HEK293 (cell line): ENCODE data around the gene GNB3.

Experiments used
- CTCF ChIA-PET: fragments of 350-600 bp; formaldehyde crosslinking; extraction: SDS; loops from one replicate; lab custom pipeline; 2021; ENCODE audit warnings: antibody characterized with exemption; lab: Yijun Ruan, JAX
- POLR2A ChIA-PET: fragments of 300-600 bp; formaldehyde crosslinking; extraction: SDS; loops from one replicate; lab custom pipeline; 2020; ENCODE audit warnings: antibody characterized with exemption, inconsistent platforms; lab: Yijun Ruan, JAX
- H3K27ac ChIP-seq: fragments of 200-500 bp; sonication (Bioruptor generic); 2 replicates; pipeline ENCODE4 v1.5.1; 2014; ENCODE audit warnings: low read depth, low read length, control low read depth, inconsistent platforms; ENCODE audit errors: extremely low read depth
- H3K36me3 ChIP-seq, 2 experiments: fragments of 200-500 bp in 1 of 2; sonication (Bioruptor generic) in 1 of 2; 1 replicate in 1 of 2; 2 replicates in 1 of 2; pipeline ENCODE4 v1.5.1; 2014 to 2017; ENCODE audit warnings: inconsistent platforms in 2 of 2, low read length in 2 of 2; ENCODE audit not compliant: control insufficient read depth in 2 of 2, insufficient read depth in 1 of 2
- H3K4me1 ChIP-seq: fragments of 200-500 bp; sonication (Bioruptor generic); 2 replicates; pipeline ENCODE4 v1.5.1; 2014; ENCODE audit warnings: mild to moderate bottlenecking, low read length, inconsistent platforms; ENCODE audit not compliant: control insufficient read depth, insufficient read depth
- H3K4me3 ChIP-seq: 2 replicates; pipeline ENCODE4 v1.5.1; 2011; ENCODE audit warnings: low read depth, mild to moderate bottlenecking, control low read depth, low read length, moderate library complexity
- H3K9me3 ChIP-seq: fragments of 200-500 bp; sonication (Bioruptor generic); 2 replicates; pipeline ENCODE4 v1.5.1; 2014; ENCODE audit warnings: low read depth, low read length, inconsistent platforms; ENCODE audit not compliant: control insufficient read depth, insufficient read depth
- GFI1B ChIP-seq: fragments of 450-650 bp; formaldehyde crosslinking; IDR thresholded peaks from 2 replicates; pipeline ENCODE4 v1.5.1; 2016; ENCODE audit warnings: missing biosample characterization, missing genetic modification characterization
- KLF1 ChIP-seq: fragments of 450-650 bp; formaldehyde crosslinking; IDR thresholded peaks from 2 replicates; pipeline ENCODE4 v1.5.1; 2016; ENCODE audit warnings: missing biosample characterization, missing genetic modification characterization
- KLF8 ChIP-seq: fragments of 450-650 bp; formaldehyde crosslinking; IDR thresholded peaks from 2 replicates; pipeline ENCODE4 v1.5.1; 2016; ENCODE audit warnings: missing biosample characterization, missing genetic modification characterization
- RBAK ChIP-seq: fragments of 450-650 bp; formaldehyde crosslinking; IDR thresholded peaks from 2 replicates; pipeline ENCODE4 v1.5.1; 2016; ENCODE audit warnings: missing biosample characterization, missing genetic modification characterization
- TCF7L2 ChIP-seq: IDR thresholded peaks from 2 replicates; pipeline ENCODE4 v1.6.1; 2011; ENCODE audit warnings: low read depth, mild to moderate bottlenecking, inconsistent platforms, low read length, moderate library complexity, borderline replicate concordance
- ZBTB1 ChIP-seq: fragments of 450-650 bp; formaldehyde crosslinking; IDR thresholded peaks from 2 replicates; pipeline ENCODE4 v1.5.1; 2016; ENCODE audit warnings: missing biosample characterization, missing genetic modification characterization
- ZFHX2 ChIP-seq: fragments of 450-650 bp; formaldehyde crosslinking; conservative IDR thresholded peaks from 2 replicates; pipeline ENCODE4 v1.5.1; 2016; ENCODE audit warnings: missing biosample characterization, missing genetic modification characterization
- ZFP69B ChIP-seq: fragments of 450-650 bp; formaldehyde crosslinking; IDR thresholded peaks from 2 replicates; pipeline ENCODE4 v1.5.1; 2016; ENCODE audit warnings: missing biosample characterization, missing genetic modification characterization
- ZNF138 ChIP-seq: fragments of 450-650 bp; formaldehyde crosslinking; IDR thresholded peaks from 2 replicates; pipeline ENCODE4 v1.5.1; 2016; ENCODE audit warnings: missing biosample characterization, missing genetic modification characterization, borderline replicate concordance
- ZNF26 ChIP-seq: fragments of 450-650 bp; formaldehyde crosslinking; IDR thresholded peaks from 2 replicates; pipeline ENCODE4 v1.5.1; 2016; ENCODE audit warnings: missing biosample characterization, missing genetic modification characterization
- ZNF280C ChIP-seq: fragments of 450-650 bp; formaldehyde crosslinking; IDR thresholded peaks from 2 replicates; pipeline ENCODE4 v1.5.1; 2016; ENCODE audit warnings: missing biosample characterization, missing genetic modification characterization
- ZNF510 ChIP-seq: fragments of 450-650 bp; formaldehyde crosslinking; IDR thresholded peaks from 2 replicates; pipeline ENCODE4 v1.5.1; 2018; ENCODE audit warnings: mild to moderate bottlenecking, missing genetic modification characterization, missing biosample characterization; ENCODE audit not compliant: insufficient replicate concordance
- ZNF692 ChIP-seq: fragments of 450-650 bp; formaldehyde crosslinking; IDR thresholded peaks from 2 replicates; pipeline ENCODE4 v1.5.1; 2016; ENCODE audit warnings: missing biosample characterization, missing genetic modification characterization
- ZNF701 ChIP-seq: fragments of 450-650 bp; formaldehyde crosslinking; IDR thresholded peaks from 2 replicates; pipeline ENCODE4 v1.5.1; 2016; ENCODE audit warnings: missing biosample characterization, missing genetic modification characterization
- ZNF76 ChIP-seq: fragments of 450-650 bp; formaldehyde crosslinking; IDR thresholded peaks from 2 replicates; pipeline ENCODE4; 2016; ENCODE audit warnings: low read depth, missing biosample characterization, missing genetic modification characterization, borderline replicate concordance
- ZNF791 ChIP-seq: fragments of 450-650 bp; formaldehyde crosslinking; IDR thresholded peaks from 2 replicates; pipeline ENCODE4 v1.5.1; 2016; ENCODE audit warnings: missing biosample characterization, missing genetic modification characterization
- ZNF843 ChIP-seq: fragments of 450-650 bp; formaldehyde crosslinking; IDR thresholded peaks from 2 replicates; pipeline ENCODE4 v1.5.1; 2016; ENCODE audit warnings: missing biosample characterization, missing genetic modification characterization
- ZSCAN30 ChIP-seq: fragments of 450-650 bp; IDR thresholded peaks from 2 replicates; pipeline ENCODE4 v1.5.1; 2018; ENCODE audit warnings: missing biosample characterization, mild to moderate bottlenecking, missing genetic modification characterization, moderate library complexity

GNB3 gene

GRCh38 chr12:6855322-6855721 is 14.6 kb downstream of the GNB3 start:
- TF ChIP-seq ZSCAN30 (tag by site-specific recombination) (no peak), TCF7L2 (no peak), ZNF791 (tag by site-specific recombination) (no peak), KLF1 (no peak), ZNF280C (tag by site-specific recombination) (no peak), RBAK (tag by site-specific recombination) (no peak), ZNF510 (tag by site-specific recombination) (no peak)
- POLR2A ChIA-PET: interaction anchor here (5.0 to 7.1 kb wide), 2 partner anchors 11 to 16 kb away, joined by 88 to 183 read pairs; partner anchors contain the start of genes SPSB2 and TPI1
- CTCF ChIA-PET: interaction anchor here (0.6 to 8.4 kb wide), 3 partner anchors 9 to 96 kb away, joined by 3 to 71 read pairs (median 3); partner anchors contain the start of gene SPSB2
- H3K9me3 ChIP-seq: no peaks in the 10 kb centered on the region
- H3K4me3 ChIP-seq: no peak overlapping the region
- H3K36me3 ChIP-seq: peaks cover 14 to 64% of the 10 kb centered on the region in 2 experiments
- H3K4me1 ChIP-seq: peaks cover 9% of the 10 kb centered on the region
- H3K27ac ChIP-seq: no peak overlapping the region

- Histone ChIP-seq H3K36me3 (peaks cover 23 to 94% of the 10 kb centered on the region in 2 experiments), H3K27ac (no peak overlapping the region), H3K9me3 (no peaks in the 10 kb centered on the region), H3K4me1 (no peaks in the 10 kb centered on the region), H3K4me3 (no peak overlapping the region)
- CTCF ChIA-PET: interaction anchor here (0.7 kb wide), 2 partner anchors 80 to 105 kb away, joined by 3 read pairs; no protein-coding TSS in a partner anchor
- POLR2A ChIA-PET: no interaction called here
- TF ChIP-seq ZFP69B (tag by site-specific recombination): no peak
- no peak for TF ChIP-seq ZFHX2
- TF ChIP-seq ZBTB1: no peak
- TF ChIP-seq GFI1B (tag by site-specific recombination): no peak
- TF ChIP-seq ZNF76 (tag by site-specific recombination): no peak
- TF ChIP-seq ZNF138: no peak
- TF ChIP-seq KLF8 (tag by site-specific recombination): no peak
- TF ChIP-seq ZNF701 (tag by site-specific recombination): no peak
- no peak for TF ChIP-seq ZNF26 (tag by site-specific recombination)
- no peak for TF ChIP-seq ZNF843 (tag by site-specific recombination)
- TF ChIP-seq ZNF692 (tag by site-specific recombination): no peak
Measured at GRCh38 chr12:6858799-6859198, 18.1 kb downstream of the GNB3 start.
